HepG2 (cell line): ENCODE results near the gene MAB21L4. TPM values are rescaled to one million over a fixed set of nuclear protein-coding genes. Genes with fewer than 3 reads are reported as not detected.

Experiments used
- GATAD1 ChIP-seq: IDR thresholded peaks from 2 replicates; pipeline ENCODE4 v1.6.1; 2016; ENCODE audit warnings: missing genetic modification reagents, missing compliant biosample characterization
- HNRNPLL ChIP-seq: fragments of 200-400 bp; formaldehyde crosslinking; IDR thresholded peaks from 2 replicates; pipeline ENCODE4 v1.6.1; 2017; ENCODE audit warnings: mild to moderate bottlenecking, low read depth, low read length; ENCODE audit not compliant: poor library complexity, severe bottlenecking
- IKZF4 ChIP-seq: sonication (generic); formaldehyde crosslinking; IDR thresholded peaks from 2 replicates; pipeline ENCODE4 v1.5.1; 2020; ENCODE audit warnings: borderline replicate concordance, mild to moderate bottlenecking, low read depth, missing genetic modification reagents; ENCODE audit errors: not compliant biosample characterization
- KDM3A ChIP-seq: IDR thresholded peaks from 2 replicates; pipeline ENCODE4 v1.6.1; 2018; ENCODE audit warnings: low read depth, missing compliant biosample characterization
- MED8 ChIP-seq: sonication (generic); formaldehyde crosslinking; IDR thresholded peaks from 2 replicates; pipeline ENCODE4 v1.8.1; 2023; ENCODE audit warnings: mild to moderate bottlenecking, missing genetic modification reagents; ENCODE audit not compliant: insufficient replicate concordance
- PHF21A ChIP-seq: sonication (generic); formaldehyde crosslinking; IDR thresholded peaks from 2 replicates; pipeline ENCODE4 v1.5.0; 2020; ENCODE audit warnings: mild to moderate bottlenecking, missing genetic modification reagents
- PTBP1 ChIP-seq: fragments of 200-400 bp; formaldehyde crosslinking; IDR thresholded peaks from 2 replicates; pipeline ENCODE4 v1.6.1; 2018; ENCODE audit warnings: low read length, low read depth; ENCODE audit not compliant: poor library complexity, severe bottlenecking
- TBP ChIP-seq: sonication (generic); formaldehyde crosslinking; IDR thresholded peaks from 2 replicates; pipeline ENCODE4 v1.5.0; 2020; ENCODE audit warnings: missing genetic modification reagents
- TEAD2 ChIP-seq: sonication (generic); formaldehyde crosslinking; IDR thresholded peaks from 2 replicates; pipeline ENCODE4 v1.9.0; 2021; ENCODE audit warnings: missing genetic modification reagents
- THAP11 ChIP-seq: IDR thresholded peaks from 2 replicates; pipeline ENCODE4 v1.6.1; 2016; ENCODE audit warnings: missing biosample characterization, missing genetic modification reagents
- TOE1 ChIP-seq: sonication (generic); formaldehyde crosslinking; IDR thresholded peaks from 2 replicates; pipeline ENCODE4 v1.4.0; 2020; ENCODE audit warnings: mild to moderate bottlenecking, missing genetic modification reagents
- ZFYVE20 ChIP-seq: sonication (generic); formaldehyde crosslinking; IDR thresholded peaks from 2 replicates; pipeline ENCODE4 v1.8.0; 2023; ENCODE audit warnings: low read depth, mild to moderate bottlenecking, moderate library complexity, missing genetic modification reagents, borderline replicate concordance
- ZIK1 ChIP-seq: sonication (generic); formaldehyde crosslinking; IDR thresholded peaks from 2 replicates; pipeline ENCODE4 v1.5.0; 2020; ENCODE audit warnings: mild to moderate bottlenecking, low read depth, missing genetic modification reagents, borderline replicate concordance
- ZNF143 ChIP-seq: sonication (generic); formaldehyde crosslinking; IDR thresholded peaks from 2 replicates; pipeline ENCODE4 v1.4.0; 2020; ENCODE audit warnings: missing genetic modification reagents
- ZNF24 ChIP-seq: fragments of 450-650 bp; IDR thresholded peaks from 2 replicates; pipeline ENCODE4 v1.6.1; 2017; ENCODE audit warnings: antibody characterized with exemption, mild to moderate bottlenecking
- ZNF768 ChIP-seq: sonication (generic); formaldehyde crosslinking; IDR thresholded peaks from 2 replicates; pipeline ENCODE4 v1.4.0; 2020; ENCODE audit warnings: missing genetic modification reagents
- ZNF782 ChIP-seq: sonication (generic); formaldehyde crosslinking; IDR thresholded peaks from 2 replicates; pipeline ENCODE4 v1.4.0; 2020; ENCODE audit warnings: missing genetic modification reagents, mild to moderate bottlenecking, borderline replicate concordance
- ZNF816 ChIP-seq: sonication (generic); formaldehyde crosslinking; IDR thresholded peaks from 2 replicates; pipeline ENCODE4 v1.8.0; 2022; ENCODE audit warnings: missing genetic modification reagents, mild to moderate bottlenecking, borderline replicate concordance
- polyA plus RNA-seq, 8 experiments: library from polyadenylated mRNA; depleted of rRNA in 3 of 8; stranded (reverse) in 7 of 8; unstranded in 1 of 8; fragments of >200 nt; fragmentation: Illumina TruSeq in 4 of 8; extraction: Trizol in 4 of 8; gene quantifications; 2 replicates each; pipeline versions ENCODE4 v1.2.1 to v1.2.3, GENCODE V29; 2011 to 2016; ENCODE audit warnings: low read depth in 4 of 8, missing spikeins in 1 of 8, mixed read lengths in 1 of 8; ENCODE audit not compliant: insufficient read depth in 1 of 8
- total RNA-seq, 5 experiments: library from RNA; depleted of rRNA; stranded (reverse); fragments of >200 nt; fragmentation: Illumina TruSeq; extraction: Trizol; gene quantifications; 2 replicates each; pipeline ENCODE4 v1.2.3, GENCODE V29; 2016; ENCODE audit warnings: low read depth in 1 of 5
- TF ChIP-seq, protein P1 (sequence below): sonication (generic); formaldehyde crosslinking; IDR thresholded peaks from 2 replicates; pipeline ENCODE4 v1.5.1; 2020; ENCODE audit warnings: missing genetic modification reagents, mild to moderate bottlenecking, borderline replicate concordance
- TF ChIP-seq, protein P2 (sequence below): sonication (generic); formaldehyde crosslinking; IDR thresholded peaks from 2 replicates; pipeline ENCODE4 v1.9.0; 2021; ENCODE audit warnings: missing genetic modification reagents, borderline replicate concordance
- TF ChIP-seq, protein P3 (sequence below): sonication (generic); formaldehyde crosslinking; IDR thresholded peaks from 2 replicates; pipeline ENCODE4 v1.4.0; 2020; ENCODE audit warnings: missing genetic modification reagents, low read depth, mild to moderate bottlenecking, borderline replicate concordance
- TF ChIP-seq, protein P4 (sequence below): sonication (generic); formaldehyde crosslinking; IDR thresholded peaks from 2 replicates; pipeline ENCODE4 v1.5.1; 2020; ENCODE audit warnings: mild to moderate bottlenecking, missing genetic modification reagents, moderate library complexity

Gene MAB21L4
- total and polyA plus RNA-seq, 2 of the 13 experiments (the other 11 are each of a cell fraction or from before 2014, with no cell fraction given), result 3.0 to 14.0 TPM

- TF ChIP-seq, protein P1, sequence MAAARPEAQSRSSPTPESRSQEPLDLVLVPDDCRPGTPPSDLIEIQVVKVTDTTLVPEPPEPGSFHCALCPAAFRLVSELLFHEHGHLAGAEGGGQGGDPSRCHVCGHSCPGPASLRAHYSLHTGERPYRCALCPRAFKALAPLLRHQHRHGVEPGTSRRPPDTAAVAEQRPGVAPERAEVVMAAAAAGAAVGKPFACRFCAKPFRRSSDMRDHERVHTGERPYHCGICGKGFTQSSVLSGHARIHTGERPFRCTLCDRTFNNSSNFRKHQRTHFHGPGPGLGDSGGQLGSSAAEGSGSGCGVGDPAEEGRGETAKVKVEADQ (CRISPR knock-in tag), result no peak
- TF ChIP-seq IKZF4 (CRISPR knock-in tag), result peak; percentile 42
- 0 out of 2 replicates have a peak, but pooled peaks have one; percentile 33 for TF ChIP-seq ZNF768 (CRISPR knock-in tag)
- TF ChIP-seq ZNF143 (CRISPR knock-in tag), result peak; percentile 53; the same call in 1 of the 2 replicates
- peak; percentile 91; the same call in 1 of the 2 replicates for TF ChIP-seq ZIK1
- TF ChIP-seq THAP11, result peak; percentile 37; the same call in 1 of the 2 replicates
- peak; percentile 27; the same call in 1 of the 2 replicates for TF ChIP-seq ZNF816
- 0 out of 2 replicates have a peak, but pooled peaks have one; percentile 35 for TF ChIP-seq KDM3A
- TF ChIP-seq MED8, result no peak
- no peak for TF ChIP-seq ZFYVE20 (CRISPR knock-in tag)
- no peak for TF ChIP-seq ZNF24
- TF ChIP-seq ZNF782 (CRISPR knock-in tag), result no peak; the same call in 1 of the 2 replicates
- TF ChIP-seq, protein P2, sequence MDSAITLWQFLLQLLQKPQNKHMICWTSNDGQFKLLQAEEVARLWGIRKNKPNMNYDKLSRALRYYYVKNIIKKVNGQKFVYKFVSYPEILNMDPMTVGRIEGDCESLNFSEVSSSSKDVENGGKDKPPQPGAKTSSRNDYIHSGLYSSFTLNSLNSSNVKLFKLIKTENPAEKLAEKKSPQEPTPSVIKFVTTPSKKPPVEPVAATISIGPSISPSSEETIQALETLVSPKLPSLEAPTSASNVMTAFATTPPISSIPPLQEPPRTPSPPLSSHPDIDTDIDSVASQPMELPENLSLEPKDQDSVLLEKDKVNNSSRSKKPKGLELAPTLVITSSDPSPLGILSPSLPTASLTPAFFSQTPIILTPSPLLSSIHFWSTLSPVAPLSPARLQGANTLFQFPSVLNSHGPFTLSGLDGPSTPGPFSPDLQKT (CRISPR knock-in tag), result no peak
- TF ChIP-seq TEAD2 (CRISPR knock-in tag), result no peak
- no peak for TF ChIP-seq TBP (CRISPR knock-in tag)
- peak; percentile 98 for TF ChIP-seq PHF21A (CRISPR knock-in tag)
- TF ChIP-seq HNRNPLL, result peak; percentile 18
- TF ChIP-seq, protein P3, sequence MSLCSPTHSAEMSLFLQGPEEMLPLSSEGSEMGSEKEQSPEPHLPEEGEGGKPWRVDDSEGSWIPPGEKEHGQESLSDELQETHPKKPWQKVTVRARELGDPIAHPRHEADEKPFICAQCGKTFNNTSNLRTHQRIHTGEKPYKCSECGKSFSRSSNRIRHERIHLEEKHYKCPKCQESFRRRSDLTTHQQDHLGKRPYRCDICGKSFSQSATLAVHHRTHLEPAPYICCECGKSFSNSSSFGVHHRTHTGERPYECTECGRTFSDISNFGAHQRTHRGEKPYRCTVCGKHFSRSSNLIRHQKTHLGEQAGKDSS (CRISPR knock-in tag), result peak; percentile 88; the same call in 1 of the 2 replicates
- 0 out of 2 replicates have a peak, but pooled peaks have one; percentile 66 for TF ChIP-seq TOE1 (CRISPR knock-in tag)
- TF ChIP-seq PTBP1, result no peak
- TF ChIP-seq, protein P4, sequence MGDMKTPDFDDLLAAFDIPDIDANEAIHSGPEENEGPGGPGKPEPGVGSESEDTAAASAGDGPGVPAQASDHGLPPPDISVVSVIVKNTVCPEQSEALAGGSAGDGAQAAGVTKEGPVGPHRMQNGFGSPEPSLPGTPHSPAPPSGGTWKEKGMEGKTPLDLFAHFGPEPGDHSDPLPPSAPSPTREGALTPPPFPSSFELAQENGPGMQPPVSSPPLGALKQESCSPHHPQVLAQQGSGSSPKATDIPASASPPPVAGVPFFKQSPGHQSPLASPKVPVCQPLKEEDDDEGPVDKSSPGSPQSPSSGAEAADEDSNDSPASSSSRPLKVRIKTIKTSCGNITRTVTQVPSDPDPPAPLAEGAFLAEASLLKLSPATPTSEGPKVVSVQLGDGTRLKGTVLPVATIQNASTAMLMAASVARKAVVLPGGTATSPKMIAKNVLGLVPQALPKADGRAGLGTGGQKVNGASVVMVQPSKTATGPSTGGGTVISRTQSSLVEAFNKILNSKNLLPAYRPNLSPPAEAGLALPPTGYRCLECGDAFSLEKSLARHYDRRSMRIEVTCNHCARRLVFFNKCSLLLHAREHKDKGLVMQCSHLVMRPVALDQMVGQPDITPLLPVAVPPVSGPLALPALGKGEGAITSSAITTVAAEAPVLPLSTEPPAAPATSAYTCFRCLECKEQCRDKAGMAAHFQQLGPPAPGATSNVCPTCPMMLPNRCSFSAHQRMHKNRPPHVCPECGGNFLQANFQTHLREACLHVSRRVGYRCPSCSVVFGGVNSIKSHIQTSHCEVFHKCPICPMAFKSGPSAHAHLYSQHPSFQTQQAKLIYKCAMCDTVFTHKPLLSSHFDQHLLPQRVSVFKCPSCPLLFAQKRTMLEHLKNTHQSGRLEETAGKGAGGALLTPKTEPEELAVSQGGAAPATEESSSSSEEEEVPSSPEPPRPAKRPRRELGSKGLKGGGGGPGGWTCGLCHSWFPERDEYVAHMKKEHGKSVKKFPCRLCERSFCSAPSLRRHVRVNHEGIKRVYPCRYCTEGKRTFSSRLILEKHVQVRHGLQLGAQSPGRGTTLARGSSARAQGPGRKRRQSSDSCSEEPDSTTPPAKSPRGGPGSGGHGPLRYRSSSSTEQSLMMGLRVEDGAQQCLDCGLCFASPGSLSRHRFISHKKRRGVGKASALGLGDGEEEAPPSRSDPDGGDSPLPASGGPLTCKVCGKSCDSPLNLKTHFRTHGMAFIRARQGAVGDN, result peak; percentile 100
- no peak for TF ChIP-seq GATAD1 (CRISPR knock-in tag)
These were observed 27.5 kb downstream of the MAB21L4 start, which contains the start of gene AGXT (continued) for GRCh38 chr2:240868286-240869108.
